ENCODE measurements around the gene ERC2.
"Not testable (repeated sequence)": the region's sequence is repeated elsewhere in the genome, so short reads cannot be mapped to it uniquely, and the experiment has no call there.

ERC2 gene

GRCh38 chr3:55863028-55863427, 605.2 kb downstream of the ERC2 start:
- DNase-seq: no peak

- no peak for DNase-seq
Measured at GRCh38 chr3:55860049-55860721, 608.1 kb downstream of the ERC2 start.

- no peak for DNase-seq
Measured at GRCh38 chr3:55859305-55859704, 609.0 kb downstream of the ERC2 start.

- no peak for DNase-seq
Measured at GRCh38 chr3:55858727-55859126, 609.5 kb downstream of the ERC2 start.

- no peak for DNase-seq
Measured at GRCh38 chr3:55858302-55858701, 610.0 kb downstream of the ERC2 start.

GRCh38 chr3:55857633-55858032, 610.6 kb downstream of the ERC2 start:
- no peak for DNase-seq

- DNase-seq: no peak
Measured at GRCh38 chr3:55855311-55855710, 613.0 kb downstream of the ERC2 start.

- DNase-seq: no peak
Measured at GRCh38 chr3:55854494-55854893, 613.8 kb downstream of the ERC2 start.

- DNase-seq: no peak
Measured at GRCh38 chr3:55852326-55852725, 615.9 kb downstream of the ERC2 start.

- DNase-seq: no peak
Measured at GRCh38 chr3:55842204-55842603, 626.1 kb downstream of the ERC2 start.

- DNase-seq: not testable (repeated sequence)
Measured at GRCh38 chr3:55831876-55832275, 636.4 kb downstream of the ERC2 start.

- DNase-seq: no peak
Measured at GRCh38 chr3:55828712-55829111, 639.6 kb downstream of the ERC2 start.

- no peak for DNase-seq
Measured at GRCh38 chr3:55827786-55828185, 640.5 kb downstream of the ERC2 start.

- DNase-seq: no peak
Measured at GRCh38 chr3:55826731-55827496, 641.4 kb downstream of the ERC2 start.

- no peak for DNase-seq
Measured at GRCh38 chr3:55826097-55826496, 642.2 kb downstream of the ERC2 start.

- no peak for DNase-seq
Measured at GRCh38 chr3:55824406-55824805, 643.9 kb downstream of the ERC2 start.

GRCh38 chr3:55823829-55824228, 644.4 kb downstream of the ERC2 start:
- no peak for DNase-seq

GRCh38 chr3:55823001-55823400, 645.3 kb downstream of the ERC2 start:
- DNase-seq: no peak

GRCh38 chr3:55819005-55819404, 649.3 kb downstream of the ERC2 start:
- no peak for DNase-seq

GRCh38 chr3:55818485-55818884, 649.8 kb downstream of the ERC2 start:
- no peak for DNase-seq

GRCh38 chr3:55816794-55817576, 651.3 kb downstream of the ERC2 start:
- no peak for DNase-seq

GRCh38 chr3:55815262-55815661, 653.0 kb downstream of the ERC2 start:
- DNase-seq: no peak

- DNase-seq: no peak
Measured at GRCh38 chr3:55813268-55814097, 654.8 kb downstream of the ERC2 start.
